H1 (cell line): ENCODE measurements around the gene ATP2A3. TPM values are rescaled to one million over a fixed set of nuclear protein-coding genes. Genes with fewer than 3 reads are reported as not detected.

Experiments used
- CTCF ChIA-PET: fragments of 300-600 bp; sonication (Branson Sonifier 250); formaldehyde crosslinking; loops from one replicate; lab custom pipeline; 2021; ENCODE audit not compliant: partially characterized antibody; lab: Charles Lee
- POLR2A ChIA-PET: fragments of 300-600 bp; sonication (Branson Sonifier 250); formaldehyde crosslinking; loops from one replicate; lab custom pipeline; 2021; ENCODE audit warnings: inconsistent platforms; ENCODE audit not compliant: partially characterized antibody; lab: Charles Lee
- DNase-seq, 2 experiments: peaks; one replicate each; pipeline versions ENCODE4 v3.0.0 to v3.0.0-alpha.2; 2010 to 2022; ENCODE audit warnings: low spot score in 2 of 2, low read depth in 1 of 2, mixed read lengths in 1 of 2
- FAIRE-seq: peaks from 2 replicates; lab custom pipeline; 2011; peaks lifted over from hg19 to GRCh38; lab: Jason Lieb, UNC
- H2AFZ ChIP-seq: 2 replicates; pipeline ENCODE4 v1.8.1; 2012; ENCODE audit warnings: low read length, inconsistent platforms
- H2AK5ac ChIP-seq: 2 replicates; pipeline ENCODE4 v1.6.1; 2013; ENCODE audit warnings: low read depth, low read length
- H2BK120ac ChIP-seq: replicated peaks from 2 replicates; pipeline ENCODE3; 2013; ENCODE audit warnings: low read depth, low read length, inconsistent platforms
- H2BK12ac ChIP-seq: 2 replicates; pipeline ENCODE4 v1.6.1; 2013; ENCODE audit warnings: low read depth, low read length
- H2BK15ac ChIP-seq: 2 replicates; pipeline ENCODE4 v1.6.1; 2013; ENCODE audit warnings: low read length
- H2BK20ac ChIP-seq: 2 replicates; pipeline ENCODE4 v1.6.1; 2013; ENCODE audit warnings: low read length
- H2BK5ac ChIP-seq: 2 replicates; pipeline ENCODE4 v1.6.1; 2013; ENCODE audit warnings: low read depth, low read length
- H3K14ac ChIP-seq: 2 replicates; pipeline ENCODE4 v1.6.1; 2013; ENCODE audit warnings: inconsistent platforms; ENCODE audit not compliant: insufficient read length
- H3K18ac ChIP-seq: 2 replicates; pipeline ENCODE4 v1.6.1; 2013; ENCODE audit warnings: low read length; ENCODE audit errors: extremely low read depth
- H3K23ac ChIP-seq: 2 replicates; pipeline ENCODE4 v1.6.1; 2013; ENCODE audit warnings: inconsistent platforms; ENCODE audit not compliant: insufficient read length
- H3K23me2 ChIP-seq: 2 replicates; pipeline ENCODE4 v1.6.1; 2013; ENCODE audit warnings: low read depth, low read length
- H3K27ac ChIP-seq: 2 replicates; pipeline ENCODE4 v1.6.1; 2011; ENCODE audit warnings: low read depth, low read length, inconsistent platforms
- H3K27me3 ChIP-seq, 4 experiments: replicated peaks in 1 of 4; 1 replicate in 1 of 4; 2 replicates in 3 of 4; pipeline versions ENCODE4 v1.6.1 to v1.8.1; 2011 to 2013; ENCODE audit warnings: low read length in 3 of 4, mild to moderate bottlenecking in 3 of 4, inconsistent platforms in 2 of 4, mixed read lengths in 2 of 4, moderate library complexity in 1 of 4; ENCODE audit not compliant: control insufficient read depth in 3 of 4, insufficient read depth in 3 of 4; ENCODE audit errors: extremely low read depth in 1 of 4
- H3K36me3 ChIP-seq, 4 experiments: 2 replicates each; pipeline versions ENCODE4 v1.6.1 to v1.8.1; 2011 to 2013; ENCODE audit warnings: mild to moderate bottlenecking in 4 of 4, low read length in 3 of 4, moderate library complexity in 2 of 4, control low read depth in 1 of 4, inconsistent platforms in 1 of 4; ENCODE audit not compliant: insufficient read depth in 4 of 4, control insufficient read depth in 2 of 4
- H3K4ac ChIP-seq: replicated peaks from 2 replicates; pipeline ENCODE3; 2013; ENCODE audit warnings: low read length, low read depth, mixed read lengths, inconsistent platforms; ENCODE audit not compliant: insufficient read length
- H3K4me1 ChIP-seq, 4 experiments: replicated peaks in 1 of 4; 1 replicate in 1 of 4; 2 replicates in 3 of 4; pipeline versions ENCODE4 v1.6.1 to v1.8.1; 2011 to 2013; ENCODE audit warnings: low read length in 3 of 4, inconsistent platforms in 2 of 4, mixed read lengths in 1 of 4; ENCODE audit not compliant: insufficient read depth in 4 of 4, control insufficient read depth in 3 of 4
- H3K4me2 ChIP-seq, 2 experiments: 2 replicates each; pipeline versions ENCODE4 v1.6.1 to v1.8.1; 2011 to 2013; ENCODE audit warnings: low read depth in 2 of 2, low read length in 2 of 2, control low read depth in 1 of 2, inconsistent platforms in 1 of 2, mild to moderate bottlenecking in 1 of 2; ENCODE audit not compliant: insufficient read depth in 1 of 2
- H3K4me3 ChIP-seq, 4 experiments: fragments of 200-600, 300-600 bp in 1 of 4; sonication (generic), shearing (Covaris generic), sonication (Bioruptor Twin) in 1 of 4; 2 replicates each; pipeline versions ENCODE4 v1.5.1 to v1.8.1; 2011 to 2016; ENCODE audit warnings: low read length in 4 of 4, low read depth in 3 of 4, control low read depth in 2 of 4, inconsistent platforms in 2 of 4, mild to moderate bottlenecking in 2 of 4, mixed read lengths in 1 of 4, moderate library complexity in 1 of 4; ENCODE audit not compliant: insufficient read depth in 2 of 4; ENCODE audit errors: extremely low read depth in 1 of 4
- H3K56ac ChIP-seq: replicated peaks from 2 replicates; pipeline ENCODE3; 2013; ENCODE audit warnings: low read depth, mild to moderate bottlenecking, mixed read lengths, low read length, inconsistent platforms; ENCODE audit not compliant: insufficient read length
- H3K79me1 ChIP-seq: 2 replicates; pipeline ENCODE4 v1.6.1; 2013; ENCODE audit warnings: low read depth, low read length, control low read depth
- H3K79me2 ChIP-seq, 2 experiments: 2 replicates each; pipeline versions ENCODE4 v1.6.1 to v1.8.1; 2012 to 2013; ENCODE audit warnings: low read length in 2 of 2, mild to moderate bottlenecking in 2 of 2, inconsistent platforms in 1 of 2; ENCODE audit not compliant: insufficient read depth in 2 of 2, control insufficient read depth in 1 of 2
- H3K9ac ChIP-seq, 4 experiments: replicated peaks in 1 of 4; 1 replicate in 1 of 4; 2 replicates in 3 of 4; pipeline versions ENCODE4 v1.6.1 to v1.8.1; 2011 to 2013; ENCODE audit warnings: low read depth in 3 of 4, low read length in 3 of 4, control low read depth in 2 of 4, mild to moderate bottlenecking in 2 of 4, moderate library complexity in 2 of 4, inconsistent platforms in 1 of 4; ENCODE audit errors: extremely low read depth in 1 of 4
- H3K9me3 ChIP-seq, 2 experiments: 2 replicates each; pipeline versions ENCODE4 v1.6.1 to v1.8.1; 2012 to 2013; ENCODE audit warnings: mild to moderate bottlenecking in 2 of 2, moderate library complexity in 2 of 2, control low read depth in 1 of 2, inconsistent platforms in 1 of 2, low read depth in 1 of 2, low read length in 1 of 2, mixed read lengths in 1 of 2; ENCODE audit not compliant: insufficient read depth in 2 of 2
- H4K20me1 ChIP-seq, 2 experiments: replicated peaks in 1 of 2; 2 replicates each; pipeline versions ENCODE3 to v1.8.1; 2011 to 2013; ENCODE audit warnings: inconsistent platforms in 2 of 2, low read length in 2 of 2, mild to moderate bottlenecking in 1 of 2; ENCODE audit not compliant: insufficient read depth in 2 of 2, control insufficient read depth in 1 of 2
- H4K5ac ChIP-seq: 2 replicates; pipeline ENCODE4 v1.6.1; 2013; ENCODE audit warnings: low read length, low read depth, mixed read lengths, inconsistent platforms; ENCODE audit not compliant: insufficient read length
- H4K8ac ChIP-seq: 2 replicates; pipeline ENCODE4 v1.8.0; 2013; ENCODE audit warnings: mild to moderate bottlenecking, moderate library complexity, low read length, inconsistent platforms; ENCODE audit not compliant: insufficient read depth; ENCODE audit errors: extremely low read depth
- H4K91ac ChIP-seq: replicated peaks from 2 replicates; pipeline ENCODE3; 2013; ENCODE audit warnings: low read length, mixed read lengths, inconsistent platforms; ENCODE audit not compliant: insufficient read length
- CEBPB ChIP-seq: IDR thresholded peaks from 2 replicates; pipeline ENCODE4 v1.6.1; 2012; ENCODE audit warnings: low read depth, low read length
- CTBP2 ChIP-seq: IDR thresholded peaks from 2 replicates; pipeline ENCODE4 v1.7.0; 2011; ENCODE audit warnings: borderline replicate concordance, mild to moderate bottlenecking, moderate library complexity, mixed read lengths, low read length; ENCODE audit not compliant: insufficient read depth, insufficient read length
- CTCF ChIP-seq, 3 experiments: IDR thresholded peaks; 1 replicate in 2 of 3; 2 replicates in 1 of 3; pipeline versions ENCODE4 v1.5.1 to v1.6.1; 2011; ENCODE audit warnings: low read length in 3 of 3, mild to moderate bottlenecking in 3 of 3, inconsistent platforms in 2 of 3, low read depth in 1 of 3, moderate library complexity in 1 of 3; ENCODE audit not compliant: insufficient read depth in 1 of 3; ENCODE audit errors: control extremely low read depth in 1 of 3
- FOSL1 ChIP-seq: IDR thresholded peaks from 2 replicates; pipeline ENCODE4 v1.6.1; 2011; ENCODE audit warnings: mild to moderate bottlenecking, low read depth, low read length, moderate library complexity; ENCODE audit not compliant: insufficient read depth
- NANOG ChIP-seq: IDR thresholded peaks from 2 replicates; pipeline ENCODE4 v1.6.1; 2011; ENCODE audit warnings: low read length, low read depth, mild to moderate bottlenecking, inconsistent platforms; ENCODE audit not compliant: insufficient read depth, poor library complexity, severe bottlenecking
- RAD21 ChIP-seq, 2 experiments: IDR thresholded peaks in 1 of 2; conservative IDR thresholded peaks in 1 of 2; 2 replicates each; pipeline ENCODE4 v1.6.1; 2011; ENCODE audit warnings: low read depth in 2 of 2, low read length in 2 of 2, improper control_type of control experiment in 1 of 2, inconsistent platforms in 1 of 2, mild to moderate bottlenecking in 1 of 2, moderate library complexity in 1 of 2
- SAP30 ChIP-seq: fragments of 300-600 bp; sonication (generic); IDR thresholded peaks from 2 replicates; pipeline ENCODE4 v1.7.1; 2012; ENCODE audit warnings: low read length, moderate library complexity, mild to moderate bottlenecking, inconsistent platforms; ENCODE audit not compliant: insufficient read depth, insufficient replicate concordance
- SIX5 ChIP-seq: IDR thresholded peaks from 2 replicates; pipeline ENCODE4 v1.6.1; 2011; ENCODE audit warnings: mild to moderate bottlenecking, low read depth, low read length
- SP1 ChIP-seq: IDR thresholded peaks from 2 replicates; pipeline ENCODE4 v1.6.1; 2011; ENCODE audit warnings: low read depth, low read length
- WGBS, 2 experiments: shearing (Covaris generic) in 1 of 2; methylation state at CpG; one replicate each; pipeline versions ENCODE4 v1.1.6 to v1.1.7; 2013 to 2015; ENCODE audit warnings: low lambda C conversion rate in 2 of 2, mixed read lengths in 2 of 2, inconsistent platforms in 1 of 2, low coverage in 1 of 2, missing lambda C conversion rate in 1 of 2; ENCODE audit not compliant: insufficient replicate concordance in 2 of 2, insufficient coverage in 1 of 2, insufficient read length in 1 of 2; ENCODE audit errors: extremely low coverage in 1 of 2, missing lambda C conversion rate in 1 of 2; 5-methylcytosine and 5-hydroxymethylcytosine counted together
- polyA plus RNA-seq, 7 experiments: library from polyadenylated mRNA; depleted of rRNA in 3 of 7; stranded (reverse) in 5 of 7; unstranded in 2 of 7; fragments of >200 nt in 5 of 7; fragments of 200-250 nt in 2 of 7; gene quantifications; 1 replicate in 5 of 7; 2 replicates in 1 of 7; 4 replicates in 1 of 7; pipeline versions ENCODE4 v1.2.1 to v1.2.3, GENCODE V29; 2011 to 2013; ENCODE audit warnings: missing spikeins in 2 of 7, mixed read lengths in 2 of 7
- total RNA-seq: library from RNA; stranded (reverse); fragmentation: NEBNext Ultra II Directional; extraction: Animal tissue kit (Norgen Biotek cat#: 25700); gene quantifications from 2 replicates; pipeline ENCODE4 v1.2.1, GENCODE V29; 2021

ATP2A3 gene
- total and polyA plus RNA-seq, 2 of the 8 experiments (the other 6 are each of a cell fraction or from before 2014, with no cell fraction given): 18.4 to 32.5 TPM

GRCh38 chr17:3977387-3977786 is 13.2 kb upstream of the ATP2A3 start:
- ChIA-PET POLR2A (interaction anchor here (1.5 kb wide), 1 partner anchor 12 kb away, joined by 4 read pairs; no protein-coding TSS in a partner anchor), CTCF (interaction anchor here (0.6 to 1.0 kb wide), 3 partner anchors 31 to 72 kb away, joined by 3 to 5 read pairs (median 4); no protein-coding TSS in a partner anchor)
- peak overlapping the region; percentile 90; the same call in 1 of the 2 replicates for H2BK12ac ChIP-seq
- 79% methylated on average over 9 of the region's 9 CpGs; no CpG with 5 or more reads in 1 of the 2 experiments for WGBS, 2 experiments
- H4K5ac ChIP-seq: no peak overlapping the region
- H3K23ac ChIP-seq: no peak overlapping the region
- no peak overlapping the region for H3K18ac ChIP-seq
- no peak for DNase-seq
- H3K9me3 ChIP-seq: peaks cover 6 to 7% of the 10 kb centered on the region in 2 experiments; a peak in 2 of 4 replicates
- no peaks in the 10 kb centered on the region for H3K79me2 ChIP-seq
- no peak overlapping the region for H3K27ac ChIP-seq
- H3K14ac ChIP-seq: no peak overlapping the region
- no peaks in the 10 kb centered on the region; a peak in 1 of 7 replicates for H3K27me3 ChIP-seq
- no peaks in the 10 kb centered on the region for H4K20me1 ChIP-seq
- no peak overlapping the region for H2BK15ac ChIP-seq
- no peak overlapping the region for H2AK5ac ChIP-seq
- no peaks in the 10 kb centered on the region for H3K79me1 ChIP-seq
- H3K56ac ChIP-seq: no peak overlapping the region
- peak overlapping the region; percentile 60 for H3K4ac ChIP-seq
- H4K91ac ChIP-seq: no peak overlapping the region
- H2BK5ac ChIP-seq: peak overlapping the region; percentile 36; the same call in 1 of the 2 replicates
- H3K9ac ChIP-seq: no peak overlapping the region
- H2BK120ac ChIP-seq: no peak overlapping the region
- H3K4me1 ChIP-seq: peaks cover 4 to 36% (median 21%) of the 10 kb centered on the region in 4 experiments
- H2AFZ ChIP-seq: no peak overlapping the region
- H3K4me2 ChIP-seq: no peak overlapping the region
- H2BK20ac ChIP-seq: 0 out of 2 replicates have a peak overlapping the region, but pooled peaks have one; percentile 83
- no peak overlapping the region; the same call in 1 of the 2 replicates for H4K8ac ChIP-seq
- FAIRE-seq: no peak
- H3K36me3 ChIP-seq: no peaks in the 10 kb centered on the region
- H3K23me2 ChIP-seq: no peaks in the 10 kb centered on the region
- TF ChIP-seq SP1 (no peak), CTBP2 (no peak), SIX5 (no peak), RAD21 (IDR thresholded peaks at IDR 0.05 in 1 of 2, conservative IDR thresholded peaks at IDR 0.05 in 1 of 2; ENCODE audit: low read depth in 2 of 2, low read length in 2 of 2) (peak in 1 of 2 experiments; percentile 14; a peak in 1 of 4 replicates), CEBPB (no peak), SAP30 (no peak), CTCF (IDR thresholded peaks at IDR 0.05; ENCODE audit: control extremely low read depth in 1 of 3, insufficient read depth in 1 of 3, low read depth in 1 of 3, low read length in 3 of 3) (peak in 1 of 3 experiments; percentile 16; a peak in 1 of 4 replicates), FOSL1 (no peak), NANOG (no peak)
- no peak overlapping the region for H3K4me3 ChIP-seq
